GM12878 (cell line): Measurements from ENCODE around the gene LINC00237. TPM values are rescaled to one million over a fixed set of nuclear protein-coding genes. Genes with fewer than 3 reads are reported as not detected.

Experiments used
- ATAC-seq: fragments of 200-7000 bp; cut with Tn5 transposase; 3 replicates; pipeline ENCODE4 v1.9.1; 2020; ENCODE audit warnings: mild to moderate bottlenecking, moderate library complexity
- BruUV-seq: library from RNA; stranded (reverse); fragments of 400-500 nt; replicated peaks from 2 replicates; lab custom pipeline; 2021; lab: Mats Ljungman, UMichigan
- CTCF ChIA-PET: fragments of 300-600 bp; sonication (Branson Sonifier 250); formaldehyde crosslinking; extraction: SDS; loops from one replicate; lab custom pipeline; 2021; ENCODE audit warnings: inconsistent platforms; lab: Yijun Ruan, JAX
- POLR2A ChIA-PET: fragments of 350-600 bp; formaldehyde crosslinking; extraction: SDS; loops from one replicate; lab custom pipeline; 2021; ENCODE audit warnings: inconsistent platforms; lab: Charles Lee
- RAD21 ChIA-PET: fragments of 300-600 bp; sonication (Branson Sonifier 250); formaldehyde crosslinking; loops from one replicate; lab custom pipeline; 2023; ENCODE audit warnings: antibody characterized with exemption; ENCODE audit not compliant: unreplicated experiment; lab: Charles Lee
- SMC1A ChIA-PET: fragments of 300-600 bp; sonication (Branson Sonifier 250); formaldehyde crosslinking; loops from one replicate; lab custom pipeline; 2023; ENCODE audit not compliant: unreplicated experiment, uncharacterized antibody; lab: Charles Lee
- DNase-seq: peaks from one replicate; pipeline ENCODE4 v3.0.0-alpha.2; 2011; ENCODE audit warnings: low read depth, low spot score
- FAIRE-seq: peaks from 3 replicates; lab custom pipeline; 2011; peaks lifted over from hg19 to GRCh38; lab: Jason Lieb, UNC
- H2AFZ ChIP-seq: 2 replicates; pipeline ENCODE4 v1.6.0; 2011; ENCODE audit warnings: low read depth, low read length, control low read depth; ENCODE audit not compliant: control insufficient read depth
- H3K27ac ChIP-seq: 2 replicates; pipeline ENCODE4 v1.5.1; 2011; ENCODE audit warnings: control low read depth; ENCODE audit not compliant: control insufficient read depth, insufficient read depth
- H3K27me3 ChIP-seq, 2 experiments: replicated peaks in 1 of 2; 2 replicates each; pipeline versions ENCODE4 v1.6.0 to v1.6.1; 2011; ENCODE audit warnings: low read length in 1 of 2; ENCODE audit not compliant: control insufficient read depth in 2 of 2, insufficient read depth in 2 of 2
- H3K36me3 ChIP-seq, 2 experiments: 2 replicates each; pipeline ENCODE4 v1.5.1; 2011; ENCODE audit warnings: low read length in 1 of 2; ENCODE audit not compliant: control insufficient read depth in 2 of 2, insufficient read depth in 2 of 2
- H3K4me1 ChIP-seq: 2 replicates; pipeline ENCODE4 v1.6.1; 2011; ENCODE audit warnings: mild to moderate bottlenecking, low read length, moderate library complexity, mixed read lengths; ENCODE audit not compliant: control insufficient read depth, insufficient read depth
- H3K4me2 ChIP-seq: 2 replicates; pipeline ENCODE4 v1.6.0; 2011; ENCODE audit warnings: control low read depth; ENCODE audit not compliant: control insufficient read depth, insufficient read depth
- H3K4me3 ChIP-seq: fragments of 200-600 bp; sonication (generic); 2 replicates; pipeline ENCODE4 v1.5.1; 2016
- H3K79me2 ChIP-seq: 2 replicates; pipeline ENCODE4 v1.6.0; 2011; ENCODE audit warnings: low read length; ENCODE audit not compliant: control insufficient read depth, insufficient read depth
- H3K9ac ChIP-seq: 2 replicates; pipeline ENCODE4 v1.8.0; 2011; ENCODE audit warnings: low read length, control low read depth, mixed read lengths; ENCODE audit not compliant: control insufficient read depth, insufficient read depth
- H3K9me3 ChIP-seq: replicated peaks from 3 replicates; pipeline ENCODE4 v1.5.1; 2011; ENCODE audit warnings: mild to moderate bottlenecking, low read length; ENCODE audit not compliant: control insufficient read depth, insufficient read depth
- H4K20me1 ChIP-seq: 2 replicates; pipeline ENCODE4 v1.6.0; 2011; ENCODE audit not compliant: control insufficient read depth, insufficient read depth
- ASH2L ChIP-seq: fragments of 300-600, 200-600 bp; sonication (generic); IDR thresholded peaks from 2 replicates; pipeline ENCODE4 v1.6.1; 2017; ENCODE audit warnings: low read depth, mild to moderate bottlenecking, borderline replicate concordance
- CTCF ChIP-seq, 3 experiments: IDR thresholded peaks in 2 of 3; conservative IDR thresholded peaks in 1 of 3; 2 replicates each; pipeline ENCODE4 v1.5.1; 2011; ENCODE audit warnings: low read depth in 3 of 3, low read length in 3 of 3, mild to moderate bottlenecking in 3 of 3, control low read depth in 2 of 3, moderate library complexity in 2 of 3, inconsistent platforms in 1 of 3, mixed read lengths in 1 of 3; ENCODE audit not compliant: control insufficient read depth in 2 of 3, insufficient read depth in 1 of 3; ENCODE audit errors: extremely low read depth in 1 of 3
- FOXK2 ChIP-seq: fragments of 450-650 bp; IDR thresholded peaks from 2 replicates; pipeline ENCODE4 v1.6.1; 2017; ENCODE audit warnings: mild to moderate bottlenecking, moderate library complexity
- MLLT1 ChIP-seq: fragments of 450-650 bp; IDR thresholded peaks from 2 replicates; pipeline ENCODE4 v1.6.1; 2016; ENCODE audit warnings: mild to moderate bottlenecking
- MYB ChIP-seq: fragments of 150-350 bp; IDR thresholded peaks from 2 replicates; pipeline ENCODE4 v1.6.1; 2014; ENCODE audit warnings: mild to moderate bottlenecking, low read depth, low read length, borderline replicate concordance
- NFIC ChIP-seq: IDR thresholded peaks from 2 replicates; pipeline ENCODE4 v1.6.1; 2012; ENCODE audit warnings: low read depth, mild to moderate bottlenecking, inconsistent platforms, low read length, moderate library complexity
- REST ChIP-seq: IDR thresholded peaks from 2 replicates; pipeline ENCODE4 v1.6.1; 2012; ENCODE audit warnings: mild to moderate bottlenecking, low read depth, low read length
- RFX5 ChIP-seq: IDR thresholded peaks from 2 replicates; pipeline ENCODE4 v1.6.1; 2011; ENCODE audit warnings: low read depth, low read length, improper control_type of control experiment
- TAF1 ChIP-seq: IDR thresholded peaks from 2 replicates; pipeline ENCODE4 v1.6.1; 2011; ENCODE audit warnings: mild to moderate bottlenecking, low read depth, low read length, borderline replicate concordance
- TARDBP ChIP-seq: IDR thresholded peaks from 2 replicates; pipeline ENCODE4 v1.6.1; 2016; ENCODE audit warnings: borderline replicate concordance
- ZSCAN29 ChIP-seq: fragments of 450-650 bp; IDR thresholded peaks from 2 replicates; pipeline ENCODE4 v1.6.1; 2017; ENCODE audit warnings: mild to moderate bottlenecking, moderate library complexity
- WGBS: methylation state at CpG from one replicate; pipeline ENCODE4 v1.1.6; 2016; ENCODE audit warnings: low lambda C conversion rate; ENCODE audit not compliant: insufficient replicate concordance, insufficient coverage; ENCODE audit errors: missing lambda C conversion rate; 5-methylcytosine and 5-hydroxymethylcytosine counted together
- in situ Hi-C: fragments of 300-500 bp; cut with MboI; formaldehyde crosslinking; loops from 9 replicates; pipeline ENCODE4 v1.14.3; 2018; ENCODE audit warnings: mixed read lengths
- intact Hi-C: fragments of 100-400 bp; cut with micrococcal nuclease; formaldehyde crosslinking; loops from one replicate; pipeline ENCODE4 v1.14.2; 2022; ENCODE audit not compliant: unreplicated experiment
- polyA plus RNA-seq, 11 experiments: library from polyadenylated mRNA; depleted of rRNA in 4 of 11; unstranded in 6 of 11; stranded (reverse) in 5 of 11; fragments of >200 nt; fragmentation: Nextera tagmentation in 4 of 11; fragmentation: Illumina TruSeq in 1 of 11; extraction: Ambion mirVana in 4 of 11; extraction: Trizol in 1 of 11; gene quantifications; 1 replicate in 1 of 11; 2 replicates in 10 of 11; pipeline versions ENCODE4 v1.2.1 to v1.2.3, GENCODE V29; 2011 to 2016; ENCODE audit warnings: inconsistent platforms in 2 of 11, missing spikeins in 2 of 11, low read depth in 1 of 11
- total RNA-seq, 4 experiments: library from RNA; depleted of rRNA in 3 of 4; stranded (reverse); fragments of >200 nt in 3 of 4; fragmentation: Illumina TruSeq in 1 of 4; extraction: Trizol in 1 of 4; gene quantifications; 2 replicates each; pipeline versions ENCODE4 v1.2.1 to v1.2.3, GENCODE V29; 2013 to 2021

Gene LINC00237
- total and polyA plus RNA-seq, 10 of the 15 experiments (the other 5 are each of a cell fraction or from before 2014, with no cell fraction given), result not detected

GRCh38 chr20:21110811-21111210 lies 4.7 kb upstream of the LINC00237 start:
- intact Hi-C loops (no loop called here), in situ Hi-C loops (no loop called here)
- H2AFZ ChIP-seq, result no peak overlapping the region
- no peak for ATAC-seq
- H3K4me2 ChIP-seq, result no peak overlapping the region
- no peak for DNase-seq
- TF ChIP-seq RFX5 (no peak), ZSCAN29 (no peak), TAF1 (no peak), ASH2L (no peak), MYB (no peak), FOXK2 (no peak), NFIC (no peak), TARDBP (no peak)
- H3K9ac ChIP-seq, result no peak overlapping the region
- no peak overlapping the region for H3K4me3 ChIP-seq
- no peaks in the 10 kb centered on the region for H3K9me3 ChIP-seq
- RAD21 ChIA-PET, result no interaction called here
- BruUV-seq, result no TSS peak
- CTCF ChIA-PET, result interaction anchor here (0.6 kb wide), 1 partner anchor 438 kb away, joined by 3 read pairs; no protein-coding TSS in a partner anchor
- 42% methylated on average over 1 of the region's 1 CpG for WGBS
- SMC1A ChIA-PET, result interaction anchor here (1.1 kb wide), 1 partner anchor 9 kb away, joined by 3 read pairs; no protein-coding TSS in a partner anchor
- no peaks in the 10 kb centered on the region for H3K36me3 ChIP-seq
- POLR2A ChIA-PET, result no interaction called here
- H4K20me1 ChIP-seq, result no peaks in the 10 kb centered on the region
- FAIRE-seq, result no peak
- H3K4me1 ChIP-seq, result no peaks in the 10 kb centered on the region
- H3K27me3 ChIP-seq, result peaks cover 6 to 15% of the 10 kb centered on the region in 2 experiments
- no peak overlapping the region for H3K27ac ChIP-seq
- no peaks in the 10 kb centered on the region for H3K79me2 ChIP-seq

- SMC1A ChIA-PET, result no interaction called here
- Histone ChIP-seq H3K4me3 (no peak overlapping the region), H3K9ac (no peak overlapping the region), H3K27ac (no peak overlapping the region), H3K36me3 (no peaks in the 10 kb centered on the region), H3K27me3 (peaks cover 13 to 24% of the 10 kb centered on the region in 2 experiments), H3K4me1 (no peaks in the 10 kb centered on the region), H3K79me2 (no peaks in the 10 kb centered on the region), H4K20me1 (no peaks in the 10 kb centered on the region), H3K4me2 (no peak overlapping the region), H3K9me3 (no peaks in the 10 kb centered on the region), H2AFZ (no peak overlapping the region)
- FAIRE-seq (no peak), DNase-seq (no peak), ATAC-seq (no peak)
- intact Hi-C loops (no loop called here), in situ Hi-C loops (no loop called here)
- POLR2A ChIA-PET, result no interaction called here
- WGBS, result 57% methylated on average over 2 of the region's 2 CpGs
- RAD21 ChIA-PET, result no interaction called here
- CTCF ChIA-PET, result no interaction called here
- BruUV-seq, result no TSS peak
- no peak for TF ChIP-seq CTCF (IDR thresholded peaks at IDR 0.05 in 2 of 3, conservative IDR thresholded peaks at IDR 0.05 in 1 of 3; ENCODE audit: control insufficient read depth in 2 of 3, extremely low read depth in 1 of 3, insufficient read depth in 1 of 3, low read depth in 3 of 3, low read length in 3 of 3)
- no peak for TF ChIP-seq ZSCAN29
- TF ChIP-seq MLLT1, result no peak
- no peak for TF ChIP-seq REST
Observed at GRCh38 chr20:21109144-21109543, 3.0 kb upstream of the LINC00237 start.
